ENCODE results near the gene FPGS. TPM values are rescaled to one million over a fixed set of nuclear protein-coding genes. Genes with fewer than 3 reads are reported as not detected.

FPGS gene
- total RNA-seq = 10 to 100 TPM; 54.4 to 66.3 TPM

GRCh38 chr9:127802576-127803443 lies at the start of gene FPGS:
FPGS (plus strand) TSS chr9:127802882; CDS start chr9:127802925, 43 bp downstream.

GRCh38 chr9:127778280-127779135 lies 24.2 kb upstream of the FPGS start, which contains the start of gene SH2D3C:
SH2D3C (minus strand) TSS chr9:127778666; CDS start chr9:127778627, 39 bp downstream.

GRCh38 chr9:127785933-127786772 lies 16.5 kb upstream of the FPGS start, which contains the start of gene CDK9:
CDK9 (plus strand) TSS chr9:127786034; CDS start chr9:127786149, 115 bp downstream.

GRCh38 chr9:127854184-127854806 lies 51.6 kb downstream of the FPGS start, which contains the start of gene ENG:
ENG (minus strand) TSS chr9:127854658; CDS start chr9:127854355, 303 bp downstream.

Small RNA genes within 50 kb of the gene (small RNA-seq; reads per million reads assigned to genes)
- 0 reads per million in 2 donors for gene RF00019
- gene RNA5SP296 = 0 reads per million in 2 donors

Other genes starting within 250 kb of the FPGS start
- gene STXBP1, start 190.6 kb upstream of the FPGS start, total RNA-seq = 10 to 100 TPM; 71.6 to 79.3 TPM
- gene CFAP157, start 95.9 kb upstream of the FPGS start, total RNA-seq = under 1 TPM in 1 of 2 donors, not detected in 1; under 0.01 TPM
- gene PTRH1, start 87.2 kb upstream of the FPGS start, total RNA-seq = 10 to 100 TPM; 19.6 to 28.0 TPM
- under 1 TPM in 1 of 2 donors, not detected in 1; under 0.01 TPM for gene TTC16, start 86.8 kb upstream of the FPGS start, total RNA-seq
- gene TOR2A, start 67.6 kb upstream of the FPGS start, total RNA-seq = 1 to 10 TPM; 6.5 to 7.7 TPM
- 1 to 10 TPM in 1 of 2 donors, under 1 TPM in 1; under 0.01 to 1.3 TPM for gene SH2D3C, start 24.2 kb upstream of the FPGS start, total RNA-seq
- gene CDK9, start 16.8 kb upstream of the FPGS start, total RNA-seq = 10 to 100 TPM; 32.3 to 44.3 TPM
- 10 to 100 TPM; 11.4 to 19.3 TPM for gene ENG, start 51.8 kb downstream of the FPGS start, total RNA-seq
- 10 to 100 TPM; 42.0 to 53.9 TPM for gene AK1, start 74.8 kb downstream of the FPGS start, total RNA-seq
- 10 to 100 TPM; 13.0 to 14.8 TPM for gene ST6GALNAC6, start 96.7 kb downstream of the FPGS start, total RNA-seq
- 1 to 10 TPM; 5.2 to 8.3 TPM for gene ST6GALNAC4, start 114.2 kb downstream of the FPGS start, total RNA-seq
- gene PIP5KL1, start 127.9 kb downstream of the FPGS start, total RNA-seq = under 1 TPM; 0.33 to 0.34 TPM
- gene DPM2, start 135.0 kb downstream of the FPGS start, total RNA-seq = 10 to 100 TPM; 12.0 to 18.3 TPM
- 10 to 100 TPM in 1 of 2 donors, 1 to 10 TPM in 1; 7.3 to 27.5 TPM for gene EEIG1, start 178.1 kb downstream of the FPGS start, total RNA-seq